GM21526 (cell line): ENCODE data around the gene PPIL6.

Experiments
- ATAC-seq: cut with Tn5 transposase; IDR thresholded peaks from one replicate; pipeline ENCODE4 v1.9.1; 2021; ENCODE audit warnings: moderate library complexity; ENCODE audit not compliant: unreplicated experiment, low FRiP score

PPIL6 gene

DNA sequence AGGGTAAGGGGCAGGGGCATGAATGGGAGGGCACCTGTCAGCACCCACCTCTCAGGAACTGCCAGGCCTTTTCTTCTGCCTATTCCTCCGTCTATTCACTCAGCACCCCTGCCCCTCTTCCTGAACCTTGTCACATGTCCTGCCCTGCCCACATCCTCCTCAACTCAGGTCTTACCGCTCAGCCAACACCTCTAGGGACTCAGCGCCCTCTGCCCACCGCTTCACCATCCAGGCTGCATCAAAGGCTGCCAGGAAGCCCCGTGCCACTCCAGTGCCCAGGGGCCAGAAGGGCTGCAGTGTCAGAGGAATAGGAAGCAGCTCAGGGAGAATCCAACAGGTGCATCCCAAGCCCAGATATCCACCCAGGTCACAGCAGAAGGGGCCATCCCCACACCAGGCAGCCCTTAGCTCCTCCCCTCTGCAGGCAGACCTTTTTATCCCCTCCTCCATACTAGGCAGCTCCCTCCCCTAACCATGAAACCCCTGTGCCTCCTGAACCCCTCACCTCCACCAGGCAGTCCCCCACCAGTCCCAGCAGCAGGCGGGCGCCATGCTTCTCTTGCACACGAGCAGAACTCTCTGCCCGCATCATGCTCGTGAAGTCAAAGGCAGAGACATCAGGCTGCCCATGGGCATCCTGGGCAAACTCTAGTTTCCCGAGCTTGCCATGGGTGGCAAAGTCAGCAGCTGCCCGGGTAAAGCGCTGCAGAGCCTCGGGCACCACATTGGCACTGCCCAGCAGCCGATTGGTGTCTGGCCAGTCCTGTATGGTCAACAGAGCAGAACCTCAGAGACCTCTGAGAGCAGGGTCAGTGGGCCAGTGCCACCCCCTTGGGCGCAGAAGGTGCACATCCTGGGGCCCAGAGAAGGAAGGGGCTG, 9.6 kb upstream of the PPIL6 start:
- ATAC-seq = no peak

DNA sequence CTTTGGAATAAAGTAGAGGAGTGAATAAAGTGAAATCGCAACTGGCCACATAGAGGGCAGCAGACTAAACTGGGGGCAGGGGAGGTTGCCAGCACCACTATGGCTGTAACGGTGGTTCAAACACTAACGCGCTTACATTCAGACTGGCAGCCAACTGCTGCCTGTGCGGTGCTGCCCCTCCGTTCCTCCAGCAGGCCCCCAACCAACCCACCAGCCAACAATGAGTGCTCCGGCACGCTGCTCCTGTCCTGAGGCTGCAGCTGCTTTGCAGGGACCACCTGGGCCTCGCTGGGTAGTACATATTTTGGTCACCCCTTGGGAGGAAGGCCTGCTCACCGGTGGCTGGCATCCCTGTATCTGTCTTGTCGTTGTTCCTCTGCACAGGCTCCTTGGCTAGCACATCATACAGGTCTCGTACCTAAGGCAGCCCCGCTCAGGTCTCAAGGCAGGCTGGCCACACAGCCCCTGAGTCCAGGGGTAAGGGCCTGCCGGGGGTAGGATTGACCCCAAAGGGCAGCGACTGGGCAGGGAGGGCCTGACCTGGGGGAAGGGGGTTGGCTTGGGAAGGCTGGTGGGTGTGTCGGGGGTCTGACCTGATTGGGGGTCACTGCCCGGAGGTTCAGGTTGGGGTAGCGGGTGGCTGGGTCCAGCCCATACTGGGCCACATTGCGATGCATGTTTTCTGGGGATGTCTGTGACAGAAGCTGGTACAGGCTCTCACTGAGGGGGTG, 8.8 kb upstream of the PPIL6 start:
- no peak for ATAC-seq

DNA sequence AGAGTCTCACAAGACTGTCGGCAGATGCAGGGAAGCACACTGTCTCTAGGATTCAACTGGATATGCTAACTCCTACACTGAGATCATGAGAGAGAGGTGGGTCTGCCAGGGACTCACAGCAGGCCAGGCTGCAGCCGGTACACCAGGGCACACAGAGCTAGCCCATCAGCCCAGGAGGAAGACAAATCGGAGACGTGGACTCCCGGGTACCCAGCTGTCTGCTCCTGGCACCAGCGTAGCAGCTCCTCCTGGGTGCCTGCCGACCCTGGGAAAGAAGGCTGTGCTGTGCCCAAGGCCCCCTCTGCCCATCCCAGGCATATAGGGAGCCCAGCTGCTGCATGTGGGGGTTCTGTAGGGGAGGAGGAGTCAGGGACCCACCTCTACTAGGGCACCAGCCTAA, 8.2 kb upstream of the PPIL6 start:
- ATAC-seq = no peak

DNA sequence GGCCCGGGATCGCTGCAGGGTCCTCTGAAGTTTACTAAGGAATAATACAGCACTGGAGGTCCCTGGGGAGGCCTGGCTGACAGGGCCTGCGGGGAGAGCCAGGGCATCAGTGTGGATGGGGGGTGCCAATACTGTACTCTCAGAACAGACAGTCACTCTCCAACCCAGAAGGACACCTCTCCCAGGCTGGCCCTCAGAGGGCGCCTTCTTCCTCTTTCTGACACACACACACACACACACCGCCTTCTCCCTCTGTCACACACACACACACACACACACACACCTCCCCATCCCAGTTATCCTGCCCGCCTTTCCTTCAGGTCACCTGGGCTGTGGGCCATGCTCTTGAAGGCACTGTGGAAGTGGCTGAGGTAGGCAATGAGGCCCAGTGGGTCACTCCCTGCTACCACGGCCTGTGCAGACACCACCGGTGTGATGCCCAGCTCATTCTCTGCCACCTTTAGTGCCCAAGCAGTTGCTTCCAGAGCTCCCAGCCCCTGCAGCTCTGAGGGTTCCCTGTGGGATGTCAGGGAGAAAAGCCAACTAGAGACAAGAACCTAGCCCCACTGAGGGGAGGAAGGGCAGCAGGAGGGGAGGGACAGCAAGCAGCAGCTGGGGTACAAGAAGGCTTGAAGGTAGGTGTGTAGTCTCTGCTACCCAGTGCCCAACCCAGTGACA, 7.6 kb upstream of the PPIL6 start:
- no peak for ATAC-seq

DNA sequence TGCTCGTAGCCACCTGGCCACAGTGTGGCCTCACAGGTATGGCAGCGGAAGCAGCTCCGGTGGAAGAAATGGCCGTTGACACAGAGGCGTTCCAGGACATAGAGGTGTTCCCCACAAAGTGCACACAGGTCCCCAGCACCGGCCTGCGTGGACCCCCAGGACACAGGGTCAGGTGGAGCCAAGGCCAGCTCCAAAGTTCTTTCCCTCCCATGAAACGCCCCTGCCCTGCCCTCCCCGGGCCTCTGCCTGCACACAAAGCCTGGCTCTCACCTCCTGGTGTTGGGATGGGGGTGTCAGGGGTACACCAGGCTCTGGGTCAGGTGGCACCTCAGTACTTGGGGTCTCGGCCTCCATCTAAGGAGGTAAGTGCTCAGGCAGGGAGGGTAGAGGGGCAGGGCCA, 6.7 kb upstream of the PPIL6 start:
- no peak for ATAC-seq

DNA sequence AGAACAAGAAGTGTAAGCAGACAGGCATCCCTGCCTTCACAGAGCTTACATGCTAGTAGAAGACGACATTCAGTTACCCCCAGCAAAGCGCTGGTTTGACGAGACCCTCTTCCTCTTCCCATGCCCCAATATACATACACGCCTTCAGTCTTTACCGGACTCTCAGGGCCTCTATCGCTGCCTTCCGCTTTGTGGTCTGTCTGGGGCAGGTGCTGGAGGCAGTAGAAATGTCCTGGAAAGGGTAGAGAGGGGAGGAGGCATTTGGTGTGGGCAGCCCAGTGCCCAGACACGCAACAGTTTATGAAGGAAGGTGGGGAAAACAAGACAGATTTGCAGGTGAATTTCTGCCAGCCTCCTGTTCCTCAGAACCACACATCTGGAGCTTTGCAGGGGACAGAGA, 6.1 kb upstream of the PPIL6 start:
- no peak for ATAC-seq

DNA sequence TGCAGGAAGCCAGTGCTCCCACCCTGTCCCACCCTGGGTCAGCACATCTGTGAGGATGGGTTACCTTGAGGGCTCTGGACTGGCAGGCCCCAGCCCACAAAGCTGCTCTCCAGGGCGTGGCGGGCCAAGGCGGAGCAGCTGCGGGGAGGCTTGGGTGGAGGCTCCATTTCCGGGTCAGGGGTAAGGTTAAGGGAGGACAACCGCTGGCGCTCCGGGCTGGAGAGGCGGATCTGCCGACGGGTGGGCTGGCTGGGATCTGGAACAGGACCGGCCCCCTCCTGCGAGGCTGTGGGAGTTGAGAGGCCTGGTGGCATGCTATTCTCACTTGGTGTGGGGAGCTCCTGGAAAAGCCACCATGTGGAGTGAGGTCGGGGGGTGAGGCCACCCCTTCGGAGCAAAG, 5.6 kb upstream of the PPIL6 start:
- no peak for ATAC-seq

DNA sequence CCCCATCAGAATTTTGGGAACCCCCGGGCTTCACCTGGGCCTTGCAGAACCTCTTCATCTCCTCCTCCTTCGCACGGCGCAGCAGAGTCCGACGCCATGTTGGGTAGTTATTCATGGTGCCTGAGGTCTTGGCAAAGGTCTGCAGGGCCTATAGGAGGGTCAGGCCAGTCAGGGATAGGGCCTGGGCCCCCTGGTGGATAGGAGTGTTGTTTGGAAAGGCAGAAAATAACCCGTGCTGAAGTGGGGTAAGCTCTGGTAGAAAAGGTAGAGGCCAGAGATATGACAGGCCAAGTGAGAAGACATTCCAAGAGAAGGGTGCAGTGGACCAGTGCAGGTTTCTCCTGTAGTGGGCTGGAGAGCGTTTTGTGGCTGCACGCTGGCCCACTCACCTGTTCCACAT, 5.0 kb upstream of the PPIL6 start:
- ATAC-seq = no peak

DNA sequence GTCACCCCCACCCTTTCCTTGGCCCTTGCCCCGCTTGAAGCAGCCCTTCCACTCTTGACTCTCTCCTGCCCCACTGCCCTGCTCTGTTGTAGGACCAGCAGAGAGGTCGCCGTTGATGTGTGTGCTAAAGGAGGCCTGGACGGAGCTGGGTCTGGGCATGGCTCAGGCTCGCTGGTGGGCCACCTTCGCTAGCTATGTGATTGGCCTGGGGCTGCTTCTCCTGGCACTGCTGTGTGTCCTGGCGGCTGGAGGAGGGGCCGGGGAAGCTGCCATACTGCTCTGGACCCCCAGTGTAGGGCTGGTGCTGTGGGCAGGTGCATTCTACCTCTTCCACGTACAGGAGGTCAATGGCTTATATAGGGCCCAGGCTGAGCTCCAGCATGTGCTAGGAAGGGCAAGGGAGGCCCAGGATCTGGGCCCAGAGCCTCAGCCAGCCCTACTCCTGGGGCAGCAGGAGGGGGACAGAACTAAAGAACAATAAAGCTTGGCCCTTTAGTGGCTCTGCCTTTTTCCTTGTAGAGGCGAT, 3.1 kb upstream of the PPIL6 start:
- no peak for ATAC-seq

DNA sequence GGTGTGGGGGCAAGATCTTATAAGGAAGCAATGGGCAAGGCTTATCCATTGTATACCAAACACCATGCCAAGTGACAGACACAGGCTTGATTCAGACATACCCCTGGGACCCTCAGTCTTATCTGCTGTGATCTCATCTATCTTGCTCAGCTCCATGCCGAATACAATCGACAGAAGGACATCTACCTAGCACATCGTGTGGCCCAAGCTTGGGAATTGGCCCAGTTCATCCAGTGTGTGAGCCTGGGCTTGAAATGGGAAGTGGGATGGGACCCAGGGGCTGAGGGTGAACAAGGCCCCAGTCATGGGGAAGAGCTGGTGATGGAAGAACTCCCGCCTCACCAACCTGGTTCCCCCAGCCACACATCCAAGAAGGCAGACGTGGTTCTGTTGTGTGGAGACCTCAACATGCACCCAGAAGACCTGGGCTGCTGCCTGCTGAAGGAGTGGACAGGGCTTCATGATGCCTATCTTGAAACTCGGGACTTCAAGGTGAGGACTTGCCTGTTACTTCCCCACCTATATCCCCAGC, 2.0 kb upstream of the PPIL6 start:
- no peak for ATAC-seq

DNA sequence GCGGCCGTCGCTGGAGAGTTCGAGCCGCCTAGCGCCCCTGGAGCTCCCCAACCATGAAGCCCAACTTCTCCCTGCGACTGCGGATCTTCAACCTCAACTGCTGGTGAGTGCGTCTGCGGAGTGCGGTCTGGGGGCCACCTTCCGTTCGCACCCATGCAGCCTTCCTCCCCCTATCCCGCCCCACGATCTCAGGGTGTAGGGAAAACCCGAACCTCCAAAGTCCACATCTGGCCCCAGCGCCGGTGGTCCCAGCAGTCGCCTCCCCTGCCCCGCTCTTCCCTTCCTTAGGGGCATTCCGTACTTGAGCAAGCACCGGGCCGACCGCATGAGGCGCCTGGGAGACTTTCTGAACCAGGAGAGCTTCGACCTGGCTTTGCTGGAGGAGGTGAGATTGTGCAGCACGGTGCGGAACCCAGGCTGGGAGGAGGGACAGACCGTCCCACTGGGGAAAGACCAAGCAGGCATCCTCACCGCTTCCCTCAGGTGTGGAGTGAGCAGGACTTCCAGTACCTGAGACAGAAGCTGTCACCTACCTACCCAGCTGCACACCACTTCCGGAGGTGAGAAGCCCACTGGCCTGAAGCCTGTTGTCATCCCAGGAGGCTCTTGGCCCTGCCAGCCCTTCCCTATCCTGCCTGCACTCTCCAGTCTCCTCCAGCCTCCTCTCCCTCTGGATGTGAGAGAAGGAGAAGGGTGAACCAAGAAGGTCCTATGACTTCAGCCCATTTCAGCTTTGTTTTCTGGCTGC, 815 bp upstream of the PPIL6 start:
- ATAC-seq = peak; percentile 22

DNA sequence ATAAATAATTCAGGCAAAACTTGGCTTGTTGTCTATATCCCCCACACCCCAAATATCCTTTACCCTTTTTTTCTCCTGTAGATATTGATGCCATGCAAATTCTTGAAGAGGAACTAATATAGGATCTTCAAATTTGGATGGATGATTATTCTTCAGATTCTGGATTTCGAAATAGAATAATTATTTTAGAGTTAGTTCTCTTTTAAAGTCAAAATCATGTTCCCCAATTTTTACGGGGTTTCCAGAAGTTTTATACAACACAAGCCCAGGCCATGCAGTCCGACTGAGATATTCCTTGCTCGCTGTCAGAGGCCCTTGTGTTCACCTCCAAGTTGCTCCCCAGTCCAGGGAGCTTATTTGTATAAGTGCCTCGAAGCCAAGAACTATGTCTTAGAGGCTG, 4.4 kb downstream of the PPIL6 start:
- no peak for ATAC-seq

DNA sequence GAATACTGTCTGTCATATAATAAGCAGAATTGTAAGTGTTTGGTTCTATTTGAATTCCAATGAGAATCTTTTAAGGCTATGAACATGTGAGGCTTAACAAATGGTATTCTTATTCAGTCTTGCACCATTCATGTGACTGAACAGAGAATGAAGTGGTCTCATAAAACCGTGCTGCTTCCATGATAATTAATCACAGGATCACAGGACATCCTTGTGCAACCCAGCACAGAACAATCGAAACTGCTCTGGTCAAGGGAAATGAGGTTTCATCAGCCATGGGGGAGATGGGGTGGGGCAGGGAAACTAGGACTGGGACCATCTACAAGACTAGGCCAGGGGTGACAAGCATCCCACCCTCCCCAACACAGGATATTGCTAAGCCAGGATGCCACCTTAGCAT, 6.0 kb downstream of the PPIL6 start:
- ATAC-seq = no peak

DNA sequence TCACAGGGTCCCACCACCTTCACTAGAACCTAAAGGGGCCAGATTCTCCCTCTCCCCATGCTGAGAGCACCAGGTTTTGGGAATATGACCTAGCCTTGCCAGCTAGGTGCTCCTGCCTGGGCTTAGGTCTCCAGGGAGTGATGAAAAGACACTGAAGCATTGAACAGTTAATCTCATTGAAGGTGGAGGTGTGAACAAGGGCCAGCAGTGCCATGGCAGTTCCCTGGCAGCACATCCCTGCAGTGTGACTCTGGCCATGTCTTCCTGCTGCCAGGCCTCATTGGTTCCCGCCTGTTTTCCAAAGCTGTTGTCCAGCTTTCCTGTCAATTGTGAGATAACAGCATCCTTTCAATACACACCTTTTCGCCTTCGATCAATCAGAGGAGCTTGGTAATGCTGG, 10.9 kb downstream of the PPIL6 start:
- no peak for ATAC-seq

DNA sequence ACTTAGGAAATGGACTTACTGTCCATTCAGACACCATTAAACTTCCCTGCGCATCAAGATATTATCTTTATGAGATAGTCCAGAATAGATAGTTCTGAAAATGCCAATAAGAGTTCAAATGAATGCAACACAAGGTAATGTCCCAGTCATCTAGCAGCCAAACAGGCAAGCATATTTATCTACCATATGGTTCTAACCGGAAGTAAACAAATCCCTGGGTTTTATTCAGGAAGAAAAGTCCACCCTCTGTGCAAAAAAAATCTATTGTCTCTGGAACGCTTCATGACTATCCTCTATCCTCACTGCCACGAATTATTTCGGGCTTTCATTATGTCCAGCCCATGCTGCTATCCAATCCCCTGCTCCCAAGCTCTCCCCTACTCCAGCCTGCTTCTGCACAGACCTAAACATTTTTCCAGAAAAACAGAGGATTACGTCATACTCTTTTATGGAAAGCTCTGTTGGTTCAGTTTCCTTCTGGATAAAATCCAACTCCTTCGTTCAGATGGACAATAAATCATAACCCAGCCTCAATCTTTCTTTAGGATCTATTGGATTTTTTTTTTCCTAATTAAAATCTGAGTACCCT, 11.4 kb downstream of the PPIL6 start:
- ATAC-seq = no peak

DNA sequence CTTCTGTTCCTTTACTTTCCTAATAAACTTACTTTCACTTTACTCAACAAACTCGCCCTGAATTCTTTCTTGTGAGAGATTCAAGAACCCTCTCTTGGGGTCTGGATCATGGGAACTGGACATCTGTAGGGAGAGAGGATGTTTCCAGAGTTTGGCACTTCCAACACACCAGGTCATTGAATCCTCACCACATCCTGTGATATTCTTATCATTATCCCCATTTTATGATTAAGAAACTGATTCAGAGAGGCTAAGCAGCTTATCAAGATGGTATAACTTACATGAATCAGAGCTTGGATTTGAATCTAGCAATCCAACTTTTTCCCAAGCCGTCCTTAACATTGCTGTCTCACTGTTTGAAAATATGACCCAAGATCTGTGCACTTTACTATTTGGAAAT, 15.5 kb downstream of the PPIL6 start:
- ATAC-seq = no peak

DNA sequence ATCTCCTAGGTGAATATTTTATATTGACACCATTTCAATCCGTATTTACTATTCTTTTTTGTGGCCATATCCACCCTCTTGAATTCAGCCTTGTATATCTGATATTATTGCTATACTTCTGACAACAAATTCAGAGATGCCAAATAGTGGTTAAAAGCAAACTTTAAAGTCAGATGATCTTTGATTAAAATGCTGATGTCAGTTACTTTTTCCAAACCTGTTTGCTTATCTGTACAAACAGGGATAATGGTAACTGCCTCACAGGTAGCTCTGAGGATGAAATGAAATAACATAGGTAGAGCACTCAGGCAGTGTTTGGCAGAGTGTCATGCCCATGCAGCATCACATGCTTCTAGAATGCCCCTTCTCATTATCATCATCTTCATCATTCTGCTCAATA, 19.2 kb downstream of the PPIL6 start:
- ATAC-seq = no peak

DNA sequence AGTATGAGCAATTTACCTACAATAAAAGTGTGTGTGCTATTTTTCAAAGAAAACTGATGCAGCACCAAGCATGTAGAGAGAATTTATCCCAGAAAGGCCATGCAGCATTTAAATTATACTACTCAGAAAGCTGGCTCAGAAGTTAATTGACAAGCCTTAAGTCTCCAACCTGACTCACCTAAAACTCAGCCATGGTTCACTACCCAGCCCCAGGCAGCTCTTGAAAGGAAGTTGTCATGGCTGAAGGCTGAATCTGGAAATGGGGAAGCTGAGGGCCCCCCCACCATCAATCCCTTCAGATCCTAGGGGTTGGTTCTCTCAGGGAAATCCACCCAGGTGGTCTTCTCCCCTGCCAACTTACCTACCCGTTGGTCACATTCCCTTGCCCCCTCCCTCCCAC, 19.7 kb downstream of the PPIL6 start:
- no peak for ATAC-seq

DNA sequence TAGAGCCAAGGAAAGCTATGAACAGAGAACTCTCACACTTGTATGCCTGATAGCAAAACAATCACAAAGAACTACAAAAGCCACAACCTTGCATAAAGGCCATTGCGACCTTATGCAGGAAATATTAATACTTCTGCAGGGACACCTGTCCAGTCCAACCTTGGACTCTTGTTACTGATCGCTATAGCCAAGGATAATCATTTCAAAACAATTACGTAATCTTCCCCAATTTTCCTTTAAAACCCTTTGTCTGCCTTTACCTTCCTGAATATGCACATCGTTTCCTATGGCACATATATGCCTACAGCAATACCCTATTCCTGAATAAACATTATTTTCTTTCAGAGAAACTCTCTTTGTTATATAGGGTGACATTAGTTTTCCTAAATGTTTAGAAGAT, 22.8 kb downstream of the PPIL6 start:
- no peak for ATAC-seq

DNA sequence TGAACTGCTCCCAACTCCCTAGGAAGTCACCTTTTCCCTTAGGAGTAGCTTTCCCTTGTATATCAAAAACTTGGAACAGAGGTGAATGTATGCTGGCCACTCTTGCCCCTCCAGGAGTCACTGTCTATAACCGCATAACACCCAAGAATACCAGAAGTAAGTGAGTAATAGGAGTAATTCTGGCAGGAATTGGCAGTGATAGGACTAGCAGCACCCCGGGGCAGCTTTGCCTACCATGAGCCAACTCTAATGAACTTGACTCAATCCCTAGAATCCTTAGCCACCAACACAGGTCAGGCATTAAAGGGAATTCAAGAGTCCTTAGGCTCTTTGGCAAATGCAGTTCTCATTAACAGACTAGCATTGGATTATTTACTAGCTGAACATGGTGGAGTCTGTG, 29.4 kb downstream of the PPIL6 start:
- no peak for ATAC-seq
